Choroid plexus epithelial cell (primary cell): ENCODE measurements around the gene ST7.

ENCODE experiments used
- DNase-seq: peaks from one replicate; pipeline ENCODE4 v3.0.0-alpha.2; 2010; ENCODE audit warnings: low read depth
- H3K4me3 ChIP-seq: 2 replicates; pipeline ENCODE4 v1.5.1; 2011; ENCODE audit warnings: low read depth, mild to moderate bottlenecking, control low read depth, low read length, moderate library complexity
- CTCF ChIP-seq: conservative IDR thresholded peaks from 2 replicates; pipeline ENCODE4 v1.5.1; 2011; ENCODE audit warnings: low read depth, mild to moderate bottlenecking, control low read depth, inconsistent platforms, low read length, moderate library complexity

Gene ST7

GRCh38 chr7:116950889-116951351 is 2.4 kb upstream of the ST7 start:
- no peak overlapping the region for H3K4me3 ChIP-seq
- no peak for DNase-seq
- TF ChIP-seq CTCF, result no peak

- H3K4me3 ChIP-seq, result no peak overlapping the region
- TF ChIP-seq CTCF, result no peak
- DNase-seq, result no peak
Measured at GRCh38 chr7:116951366-116952292, 1.7 kb upstream of the ST7 start.

- no peak for TF ChIP-seq CTCF
- peak; percentile 66 for DNase-seq
- H3K4me3 ChIP-seq, result peak overlapping the region; percentile 82
Measured at GRCh38 chr7:116952635-116953371, 498 bp upstream of the ST7 start.

GRCh38 chr7:116953906-116954838 is 871 bp downstream of the ST7 start:
- TF ChIP-seq CTCF, result no peak
- DNase-seq, result peak; percentile 88
- H3K4me3 ChIP-seq, result peak overlapping the region; percentile 82

- H3K4me3 ChIP-seq, result peak overlapping the region; percentile 1
- no peak for TF ChIP-seq CTCF
- DNase-seq, result no peak
Measured at GRCh38 chr7:116955340-116955739, 2.0 kb downstream of the ST7 start.

- DNase-seq, result no peak
- no peak for TF ChIP-seq CTCF
- H3K4me3 ChIP-seq, result no peak overlapping the region
Measured at GRCh38 chr7:116955801-116956476, 2.6 kb downstream of the ST7 start.
